Hepatocyte (in vitro differentiated cells): Measurements from ENCODE around the gene ITSN1. TPM values are rescaled to one million over a fixed set of nuclear protein-coding genes. Genes with fewer than 3 reads are reported as not detected.

ENCODE experiments used
- DNase-seq: peaks from one replicate; pipeline ENCODE4 v3.0.0-alpha.2; 2016; ENCODE audit warnings: low spot score
- H2AFZ ChIP-seq: fragments of 200-600 bp; sonication (generic); 2 replicates; pipeline ENCODE4 v1.6.0; 2016; ENCODE audit warnings: antibody characterized with exemption, mild to moderate bottlenecking
- H3K27ac ChIP-seq: fragments of 200-600 bp; sonication (generic); 2 replicates; pipeline ENCODE4 v1.5.1; 2016; ENCODE audit warnings: mild to moderate bottlenecking
- H3K27me3 ChIP-seq: fragments of 200-600 bp; sonication (generic); 2 replicates; pipeline ENCODE4 v1.6.1; 2016
- H3K36me3 ChIP-seq: fragments of 200-600 bp; sonication (generic); replicated peaks from 2 replicates; pipeline ENCODE4 v1.5.1; 2016; ENCODE audit warnings: low read depth; ENCODE audit not compliant: insufficient read depth
- H3K4me1 ChIP-seq: fragments of 200-600 bp; sonication (generic); 2 replicates; pipeline ENCODE4 v1.5.1; 2016; ENCODE audit warnings: mild to moderate bottlenecking, moderate library complexity; ENCODE audit not compliant: insufficient read depth
- H3K4me2 ChIP-seq: fragments of 200-600 bp; sonication (generic); 2 replicates; pipeline ENCODE4 v1.6.0; 2016
- H3K4me3 ChIP-seq: fragments of 200-600 bp; sonication (generic); 2 replicates; pipeline ENCODE4 v1.5.1; 2016; ENCODE audit warnings: mild to moderate bottlenecking
- H3K79me2 ChIP-seq: fragments of 200-600 bp; sonication (generic); 2 replicates; pipeline ENCODE4 v1.6.0; 2017; ENCODE audit warnings: mild to moderate bottlenecking
- H3K9me2 ChIP-seq: fragments of 200-600 bp; sonication (generic); replicated peaks from 2 replicates; pipeline ENCODE4 v1.6.0; 2017; ENCODE audit warnings: mild to moderate bottlenecking; ENCODE audit not compliant: insufficient read depth
- H3K9me3 ChIP-seq: fragments of 200-600 bp; sonication (generic); 2 replicates; pipeline ENCODE4 v1.5.1; 2016; ENCODE audit warnings: low read depth, mild to moderate bottlenecking
- H4K20me1 ChIP-seq: fragments of 200-600 bp; sonication (generic); 2 replicates; pipeline ENCODE4 v1.6.0; 2016; ENCODE audit warnings: mild to moderate bottlenecking; ENCODE audit not compliant: insufficient read depth, poor library complexity, severe bottlenecking
- EZH2 ChIP-seq: fragments of 200-600 bp; sonication (generic); IDR thresholded peaks from 2 replicates; pipeline ENCODE4 v1.6.1; 2016; ENCODE audit warnings: antibody characterized with exemption, mild to moderate bottlenecking, borderline replicate concordance
- EZH2phosphoT487 ChIP-seq: fragments of 200-600 bp; sonication (generic); IDR thresholded peaks from one replicate; pipeline ENCODE4 v1.6.1; 2018; ENCODE audit warnings: antibody characterized with exemption, mild to moderate bottlenecking, low read depth, moderate library complexity; ENCODE audit not compliant: unreplicated experiment, severe bottlenecking
- WGBS: methylation state at CpG from one replicate; pipeline ENCODE4 v1.1.6; 2016; ENCODE audit warnings: low lambda C conversion rate; ENCODE audit errors: missing lambda C conversion rate; 5-methylcytosine and 5-hydroxymethylcytosine counted together
- polyA plus RNA-seq: library from polyadenylated mRNA; unstranded; fragments of >200 nt; fragmentation: Nextera tagmentation; extraction: Ambion mirVana; gene quantifications from 2 replicates; pipeline ENCODE4 v1.2.1, GENCODE V29; 2016
- total RNA-seq: library from RNA; depleted of rRNA; stranded (reverse); fragments of >200 nt; gene quantifications from 2 replicates; pipeline ENCODE4 v1.2.3, GENCODE V29; 2014
- TF ChIP-seq, protein P1 (sequence below): fragments of 200-600 bp; sonication (generic); IDR thresholded peaks from 2 replicates; pipeline ENCODE4 v1.5.1; 2016; ENCODE audit warnings: antibody characterized with exemption, mild to moderate bottlenecking; ENCODE audit not compliant: poor library complexity

The ITSN1 gene
- total and polyA plus RNA-seq, 2 experiments from 2014 or later: 43.6 to 46.0 TPM

DNA sequence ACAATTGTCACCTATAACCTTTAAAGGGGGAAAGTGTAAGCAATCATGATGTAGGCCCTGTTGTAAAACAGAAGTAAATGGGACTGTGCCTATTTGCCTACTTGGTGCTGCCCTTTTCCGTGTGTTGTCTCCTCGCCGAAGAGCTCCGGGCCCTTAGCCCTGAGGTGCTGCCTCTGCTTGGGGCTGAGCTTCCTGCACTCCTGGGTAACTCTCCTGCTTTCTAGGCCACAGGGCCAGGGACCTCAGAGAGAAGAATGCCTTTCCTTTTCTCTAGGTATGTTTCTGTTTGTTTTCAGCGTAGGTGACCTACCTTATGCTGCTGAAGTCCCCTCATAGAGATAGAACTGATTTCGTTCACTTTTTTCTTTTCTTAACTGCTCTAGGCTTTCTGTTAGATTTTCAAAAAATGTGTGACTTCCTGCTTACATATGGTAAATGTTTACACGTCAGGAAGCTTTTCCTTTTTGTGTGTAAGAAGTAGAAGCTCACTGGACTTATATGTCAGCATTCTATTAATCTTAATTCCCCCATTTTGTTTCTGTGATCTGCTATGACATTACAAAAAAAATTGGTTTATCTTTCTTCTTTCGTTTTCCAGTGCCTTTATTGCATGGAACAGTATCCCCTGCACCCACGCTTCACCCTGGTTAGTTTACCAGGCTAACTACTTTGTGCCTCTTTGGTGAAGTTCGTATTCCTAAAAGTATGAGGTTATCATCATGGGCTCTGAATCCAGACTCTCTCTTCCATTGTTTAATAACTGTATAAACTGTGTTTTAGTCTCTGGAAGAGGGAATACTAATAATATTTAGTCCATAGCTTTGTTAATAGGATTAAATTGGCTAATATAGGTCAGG is 61.7 kb downstream of the ITSN1 start:
- DNase-seq: peak; percentile 20
- H3K9me2 ChIP-seq: no peaks in the 10 kb centered on the region
- H3K4me1 ChIP-seq: peaks cover 15% of the 10 kb centered on the region
- H2AFZ ChIP-seq: peak overlapping the region; percentile 26
- no peak overlapping the region for H3K4me3 ChIP-seq
- H3K27me3 ChIP-seq: no peaks in the 10 kb centered on the region
- H3K4me2 ChIP-seq: peak overlapping the region; percentile 66
- no peaks in the 10 kb centered on the region for H3K9me3 ChIP-seq
- H3K27ac ChIP-seq: peak overlapping the region; percentile 79
- H3K36me3 ChIP-seq: no peaks in the 10 kb centered on the region
- no peaks in the 10 kb centered on the region for H4K20me1 ChIP-seq
- TF ChIP-seq EZH2phosphoT487 (no peak), EZH2 (no peak)
- TF ChIP-seq, protein P1, sequence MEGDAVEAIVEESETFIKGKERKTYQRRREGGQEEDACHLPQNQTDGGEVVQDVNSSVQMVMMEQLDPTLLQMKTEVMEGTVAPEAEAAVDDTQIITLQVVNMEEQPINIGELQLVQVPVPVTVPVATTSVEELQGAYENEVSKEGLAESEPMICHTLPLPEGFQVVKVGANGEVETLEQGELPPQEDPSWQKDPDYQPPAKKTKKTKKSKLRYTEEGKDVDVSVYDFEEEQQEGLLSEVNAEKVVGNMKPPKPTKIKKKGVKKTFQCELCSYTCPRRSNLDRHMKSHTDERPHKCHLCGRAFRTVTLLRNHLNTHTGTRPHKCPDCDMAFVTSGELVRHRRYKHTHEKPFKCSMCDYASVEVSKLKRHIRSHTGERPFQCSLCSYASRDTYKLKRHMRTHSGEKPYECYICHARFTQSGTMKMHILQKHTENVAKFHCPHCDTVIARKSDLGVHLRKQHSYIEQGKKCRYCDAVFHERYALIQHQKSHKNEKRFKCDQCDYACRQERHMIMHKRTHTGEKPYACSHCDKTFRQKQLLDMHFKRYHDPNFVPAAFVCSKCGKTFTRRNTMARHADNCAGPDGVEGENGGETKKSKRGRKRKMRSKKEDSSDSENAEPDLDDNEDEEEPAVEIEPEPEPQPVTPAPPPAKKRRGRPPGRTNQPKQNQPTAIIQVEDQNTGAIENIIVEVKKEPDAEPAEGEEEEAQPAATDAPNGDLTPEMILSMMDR: no peak
- 53% methylated on average over 10 of the region's 10 CpGs for WGBS
- peaks cover 96% of the 10 kb centered on the region for H3K79me2 ChIP-seq

DNA sequence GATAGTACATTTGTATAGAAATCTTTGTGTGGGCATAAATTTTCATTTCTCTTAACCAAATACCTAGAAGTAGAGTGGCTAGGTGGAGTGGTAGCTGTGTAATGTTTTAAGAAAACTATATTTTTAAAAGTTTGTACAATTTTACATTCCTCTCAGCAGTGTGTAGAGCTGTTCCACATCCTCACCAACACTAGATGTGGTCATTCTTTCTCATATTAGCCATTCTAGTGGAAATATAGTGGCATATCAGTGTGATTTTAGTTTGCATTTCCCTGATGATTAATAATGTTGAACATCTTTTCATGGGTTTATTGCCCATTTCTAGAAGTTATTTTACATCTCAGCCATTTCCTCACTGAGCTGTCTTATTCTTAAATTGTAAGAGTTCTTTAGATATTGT is 65.5 kb downstream of the ITSN1 start:
- Histone ChIP-seq H3K79me2 (peaks cover 96% of the 10 kb centered on the region), H3K9me3 (no peaks in the 10 kb centered on the region), H3K27ac (no peak overlapping the region), H4K20me1 (no peaks in the 10 kb centered on the region), H2AFZ (no peak overlapping the region), H3K4me3 (no peak overlapping the region), H3K9me2 (no peaks in the 10 kb centered on the region), H3K36me3 (no peaks in the 10 kb centered on the region), H3K4me2 (no peak overlapping the region), H3K27me3 (no peaks in the 10 kb centered on the region), H3K4me1 (peaks cover 26% of the 10 kb centered on the region)
- no peak for DNase-seq
- TF ChIP-seq EZH2 (no peak), EZH2phosphoT487 (no peak)
- TF ChIP-seq, protein P1: no peak

DNA sequence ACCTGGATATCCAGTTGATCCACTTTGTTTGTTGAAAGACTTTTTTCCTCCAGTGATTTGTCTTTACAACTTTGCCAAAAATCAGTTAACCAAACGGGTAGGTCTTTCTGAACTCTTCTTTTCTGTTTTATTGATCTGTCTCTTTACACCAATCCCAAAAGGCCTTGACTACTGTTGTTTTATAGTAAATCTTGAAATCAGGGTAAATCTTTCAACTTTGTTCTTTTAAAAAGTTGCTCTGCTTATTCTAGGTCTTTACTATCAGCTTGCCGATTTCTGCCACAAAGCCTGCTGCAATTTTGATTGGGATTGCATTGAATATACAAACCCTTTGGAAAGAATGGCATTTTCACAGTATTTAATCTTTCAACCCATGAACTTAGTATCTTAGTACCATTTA is 66.6 kb downstream of the ITSN1 start:
- no peak for DNase-seq
- H4K20me1 ChIP-seq: no peaks in the 10 kb centered on the region
- no peak for TF ChIP-seq EZH2
- TF ChIP-seq, protein P1: no peak
- no peak for TF ChIP-seq EZH2phosphoT487
- WGBS: 95% methylated on average over 2 of the region's 2 CpGs
- H3K4me3 ChIP-seq: no peak overlapping the region
- H3K9me3 ChIP-seq: no peaks in the 10 kb centered on the region
- peaks cover 97% of the 10 kb centered on the region for H3K79me2 ChIP-seq
- H3K4me1 ChIP-seq: peaks cover 18% of the 10 kb centered on the region
- H2AFZ ChIP-seq: no peak overlapping the region
- no peaks in the 10 kb centered on the region for H3K27me3 ChIP-seq
- H3K27ac ChIP-seq: no peak overlapping the region
- no peaks in the 10 kb centered on the region for H3K36me3 ChIP-seq
- H3K9me2 ChIP-seq: no peaks in the 10 kb centered on the region
- H3K4me2 ChIP-seq: no peak overlapping the region
